NCI-H345 treated with DMSO at 0.1 percent for 48 hours (cell line): ENCODE measurements around the gene PCDH15.

ENCODE experiments used
- DNase-seq: peaks from one replicate; lab custom pipeline; 2025; ENCODE audit not compliant: unreplicated experiment; lab: John Stamatoyannopoulos, UW

PCDH15 gene

GRCh38 chr10:54137396-54137795, 663.6 kb downstream of the PCDH15 start:
- DNase-seq, result no peak

DNA sequence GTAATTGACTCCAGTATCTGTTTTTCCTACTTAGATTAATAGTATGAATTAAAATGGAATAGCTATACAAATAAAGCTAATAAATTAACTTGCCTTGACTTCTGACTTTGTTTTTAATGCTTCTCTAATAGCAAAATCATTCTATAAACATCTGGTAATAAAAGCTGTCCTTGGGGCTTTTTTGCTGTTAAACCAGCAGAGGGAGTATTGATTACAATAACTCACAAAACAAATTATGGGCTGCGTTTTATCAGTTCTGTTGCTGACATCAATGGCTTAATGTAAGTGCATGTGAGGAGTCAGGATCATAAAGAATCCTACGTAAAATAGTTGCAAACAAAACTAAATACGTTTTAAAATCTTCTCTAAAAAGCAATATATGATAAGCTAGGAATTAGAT, 667.8 kb downstream of the PCDH15 start:
- DNase-seq, result no peak

GRCh38 chr10:54131833-54132232, 669.2 kb downstream of the PCDH15 start:
- no peak for DNase-seq

- DNase-seq, result no peak
Observed at GRCh38 chr10:54130394-54130793, 670.6 kb downstream of the PCDH15 start.

- no peak for DNase-seq
Observed at GRCh38 chr10:54125098-54125747, 675.8 kb downstream of the PCDH15 start.

DNA sequence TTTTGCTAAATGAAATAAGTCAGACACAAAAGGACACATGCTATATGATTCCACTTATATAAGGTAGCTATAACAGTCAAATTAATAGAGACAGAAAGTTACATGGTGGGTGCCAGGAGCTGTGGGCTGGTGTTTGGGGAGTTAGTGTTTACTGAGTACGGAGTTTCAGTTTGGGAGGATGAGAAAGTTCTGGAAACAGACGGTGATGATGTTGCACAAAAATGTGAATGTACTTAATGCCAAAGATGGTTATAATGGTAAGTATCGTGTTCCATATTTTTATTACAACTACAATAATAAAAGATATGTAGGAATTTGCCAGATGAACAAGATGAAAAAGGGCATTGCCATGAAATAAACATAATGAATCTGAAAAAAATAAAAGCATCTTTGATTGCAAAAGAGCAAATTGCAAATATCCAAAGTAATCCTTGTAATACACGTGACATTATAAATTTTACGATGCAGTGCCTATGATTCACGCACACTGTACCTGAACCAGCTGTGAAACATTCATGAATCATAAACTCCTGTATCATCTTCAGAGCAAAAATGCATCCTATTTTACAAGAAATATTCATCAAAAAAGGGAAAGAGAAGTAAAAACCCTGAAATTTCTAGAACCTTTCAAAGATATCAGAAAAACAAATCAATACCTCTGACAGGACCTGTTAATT, 676.7 kb downstream of the PCDH15 start:
- DNase-seq, result no peak

DNA sequence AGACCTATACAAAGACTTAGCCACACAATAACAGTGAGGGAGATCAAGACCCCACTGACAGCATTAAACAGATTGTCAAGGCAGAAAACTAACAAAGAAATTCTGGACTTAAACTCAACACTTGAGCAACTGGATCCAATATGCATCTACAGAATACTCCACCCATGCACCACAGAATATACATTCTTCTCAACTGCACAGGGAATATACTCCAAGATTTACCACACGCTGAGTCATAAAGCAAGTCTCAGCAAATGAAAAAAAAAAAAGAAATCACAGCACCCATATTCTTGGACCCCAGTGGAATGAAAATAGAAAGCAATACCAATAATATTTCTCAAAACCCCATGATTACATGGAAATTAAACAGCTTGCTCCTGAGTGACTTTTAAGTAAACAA, 680.2 kb downstream of the PCDH15 start:
- no peak for DNase-seq

DNA sequence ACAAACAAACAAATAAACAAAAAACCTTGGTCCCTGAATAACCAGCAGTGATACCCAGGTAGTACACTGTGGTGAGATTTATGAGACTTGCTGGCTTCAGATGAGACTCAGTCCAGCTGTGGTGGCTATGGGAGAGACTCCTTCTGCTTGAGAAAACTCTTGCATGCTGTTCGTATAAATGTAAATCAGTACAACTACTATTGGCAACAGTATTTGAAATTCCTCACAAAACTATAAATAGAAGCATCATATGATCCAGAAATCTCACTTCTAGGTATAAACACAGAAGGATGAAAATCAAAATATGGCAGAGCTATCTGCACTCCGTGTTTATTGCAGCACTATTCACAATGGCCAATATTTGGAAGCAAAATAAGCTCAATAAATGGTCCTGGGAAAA, 692.1 kb downstream of the PCDH15 start:
- no peak for DNase-seq

GRCh38 chr10:54096892-54097291, 704.1 kb downstream of the PCDH15 start:
- DNase-seq, result no peak

- DNase-seq, result no peak
Observed at GRCh38 chr10:54094321-54094720, 706.7 kb downstream of the PCDH15 start.

- no peak for DNase-seq
Observed at GRCh38 chr10:54091237-54091636, 709.8 kb downstream of the PCDH15 start.

DNA sequence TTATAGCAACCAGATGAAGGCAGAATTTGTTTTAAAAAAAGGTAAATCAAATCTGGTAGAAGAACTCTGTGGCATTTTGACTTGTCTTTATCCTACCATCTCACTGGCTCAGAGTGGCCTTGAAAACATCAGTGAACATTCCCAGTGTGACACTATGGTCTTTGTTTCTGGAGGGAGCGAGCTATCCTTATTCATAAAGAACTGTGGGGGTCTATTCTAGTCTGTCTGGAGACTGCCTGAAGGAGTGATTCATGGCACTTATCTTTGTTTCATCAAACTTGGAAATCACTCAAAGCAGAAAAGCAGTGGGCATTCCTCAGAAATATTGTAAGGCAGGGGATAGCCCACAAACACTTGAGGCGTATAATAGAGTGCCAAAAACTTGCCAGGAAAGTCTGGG, 719.1 kb downstream of the PCDH15 start:
- DNase-seq, result no peak

GRCh38 chr10:54067361-54067760, 733.7 kb downstream of the PCDH15 start:
- no peak for DNase-seq

GRCh38 chr10:54066646-54067045, 734.4 kb downstream of the PCDH15 start:
- no peak for DNase-seq

DNA sequence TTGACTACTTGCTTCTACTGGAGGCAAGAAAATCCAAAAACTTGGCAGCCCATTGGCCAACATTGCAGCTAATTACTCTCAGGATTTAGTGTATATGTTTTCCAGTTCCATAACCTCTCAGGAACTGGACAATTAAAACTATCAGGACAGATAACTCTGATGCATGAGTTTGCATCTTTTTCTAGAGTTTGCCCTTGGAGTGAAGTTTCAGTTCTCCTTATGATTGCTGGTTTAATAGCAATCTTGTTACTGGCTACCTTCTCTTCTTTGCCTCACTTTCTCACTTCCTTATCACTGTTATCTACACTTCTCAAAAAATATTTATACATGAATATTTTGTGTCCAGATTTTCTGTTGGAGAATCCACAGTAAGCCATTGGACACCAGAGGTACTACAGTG, 735.9 kb downstream of the PCDH15 start:
- DNase-seq, result no peak

GRCh38 chr10:54064215-54064614, 736.8 kb downstream of the PCDH15 start:
- DNase-seq, result no peak

DNA sequence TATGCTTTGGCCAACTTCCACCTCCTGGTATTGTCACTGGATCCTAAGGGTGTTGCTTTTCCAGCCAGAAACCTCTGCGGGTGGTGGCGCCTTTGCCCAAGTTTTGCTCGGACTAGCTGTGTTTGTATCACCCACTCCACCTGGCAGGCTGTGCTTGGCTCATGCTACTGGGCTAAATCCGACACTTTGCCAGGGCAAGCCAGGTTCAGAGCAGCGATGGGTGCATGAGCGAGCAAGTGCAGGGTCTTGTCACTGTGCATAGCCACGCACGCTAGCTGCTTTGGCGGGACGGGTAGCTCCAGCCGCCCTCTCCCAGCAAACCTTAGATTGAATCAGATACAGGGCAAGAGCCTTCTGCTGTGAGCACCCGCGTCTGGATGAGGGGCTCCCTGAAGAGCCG, 737.5 kb downstream of the PCDH15 start:
- DNase-seq, result no peak

DNA sequence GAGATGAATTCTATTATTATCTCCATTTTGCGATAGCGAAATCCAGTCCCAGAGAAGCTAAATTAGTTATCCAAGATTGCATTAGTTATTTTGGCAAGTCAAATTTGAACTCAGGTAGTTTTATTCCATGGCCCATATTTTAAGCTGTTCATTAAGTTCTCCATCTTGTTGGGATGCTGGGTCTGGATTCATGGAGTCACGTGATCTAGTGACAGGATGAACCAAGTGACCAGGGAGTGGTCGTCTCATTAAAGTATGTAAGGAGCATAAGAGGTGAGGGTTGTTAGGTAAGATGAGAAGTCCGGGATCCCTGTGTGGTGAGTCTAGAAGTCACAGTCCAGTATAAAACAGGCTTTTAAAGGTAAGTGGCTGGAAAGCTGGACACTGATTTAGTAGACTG, 740.5 kb downstream of the PCDH15 start:
- DNase-seq, result no peak

DNA sequence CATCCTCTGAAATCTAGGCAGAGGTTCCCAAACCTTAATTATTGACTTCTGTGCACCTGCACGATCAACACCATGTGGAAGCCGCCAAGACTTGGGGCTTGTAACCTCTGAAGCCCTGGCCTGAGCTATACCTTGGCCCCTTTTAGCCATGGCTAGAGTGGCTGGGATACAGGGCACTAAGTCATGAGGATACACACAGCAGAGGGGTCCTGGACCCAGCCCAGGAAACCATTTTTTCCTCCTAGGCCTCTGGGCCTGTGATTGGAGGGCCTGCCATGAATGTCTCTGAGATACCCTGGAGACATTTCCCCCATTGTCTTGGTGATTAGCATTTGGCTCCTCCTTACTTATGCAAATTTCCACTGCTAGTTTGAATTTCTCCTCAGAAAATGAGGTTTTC, 743.7 kb downstream of the PCDH15 start:
- no peak for DNase-seq

GRCh38 chr10:54026340-54026739, 774.7 kb downstream of the PCDH15 start:
- DNase-seq, result no peak

- no peak for DNase-seq
Observed at GRCh38 chr10:54011117-54011516, 789.9 kb downstream of the PCDH15 start.

DNA sequence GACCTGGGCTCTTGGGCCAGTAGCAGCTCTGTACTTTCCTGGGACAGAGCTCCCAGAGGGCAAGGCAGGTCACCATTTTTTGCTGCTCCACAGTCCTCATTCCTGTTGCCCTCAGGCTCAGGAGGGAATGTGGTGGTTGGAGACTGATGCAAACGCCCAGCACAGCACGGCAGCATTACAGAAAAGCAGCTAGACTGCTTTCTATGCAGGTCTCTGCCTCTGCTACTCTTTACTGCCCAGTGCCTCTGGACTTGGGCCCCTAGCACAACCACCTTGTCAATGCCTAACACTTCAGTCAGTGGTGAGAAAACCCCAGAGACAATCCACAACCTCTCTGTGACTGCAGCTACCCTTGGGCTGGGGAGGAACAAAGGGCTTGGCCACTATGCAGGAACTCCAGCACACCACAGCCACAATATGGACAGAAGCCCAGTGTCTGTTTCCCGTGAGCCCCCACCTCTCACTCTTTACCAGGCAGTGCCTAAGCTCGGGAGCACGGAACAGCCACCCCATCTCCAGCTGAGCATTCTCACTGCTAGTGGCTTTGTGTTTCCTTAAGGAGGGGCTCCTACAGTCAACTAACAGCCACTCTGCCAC, 790.6 kb downstream of the PCDH15 start:
- no peak for DNase-seq

GRCh38 chr10:54009672-54010071, 791.4 kb downstream of the PCDH15 start:
- no peak for DNase-seq
